ENCODE data around the gene CAPN15.
"Not testable (repeated sequence)": the region's sequence is repeated elsewhere in the genome, so short reads cannot be mapped to it uniquely, and the experiment has no call there.

Gene CAPN15

DNA sequence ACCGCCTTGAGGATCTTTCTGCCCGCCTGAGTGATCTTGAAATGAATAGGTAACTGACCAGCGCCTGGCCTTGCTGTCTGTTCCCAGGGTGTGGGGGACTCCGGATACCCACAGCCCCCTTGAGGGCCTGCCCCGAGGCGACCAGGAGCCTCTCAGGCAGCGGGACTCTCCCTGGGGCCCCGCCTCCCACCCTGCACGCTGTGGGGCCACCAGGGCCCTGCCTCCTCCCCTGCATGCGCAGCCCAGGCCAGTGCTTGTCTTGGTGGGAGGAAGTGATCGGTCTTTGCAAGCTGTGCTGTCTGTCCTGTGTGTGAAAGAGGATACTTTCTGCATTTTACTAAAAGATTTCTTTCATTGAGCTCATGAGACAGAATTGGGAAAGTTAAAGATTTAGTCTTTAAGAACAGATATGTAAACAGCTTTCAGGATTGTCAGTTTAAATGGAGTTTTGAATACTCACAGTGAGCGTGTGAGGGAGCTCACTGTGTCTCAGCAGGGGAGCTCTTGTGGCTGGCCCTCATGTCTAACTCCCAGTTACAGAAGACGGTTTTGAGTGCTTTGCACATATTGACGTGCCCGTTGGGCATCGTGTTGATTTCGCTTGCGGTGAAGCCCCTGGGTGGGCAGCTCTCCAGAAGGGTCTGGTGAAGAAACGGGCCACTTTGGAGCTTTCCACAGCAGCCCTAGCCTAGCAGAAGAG, 36.1 kb upstream of the CAPN15 start:
- no peak for DNase-seq (ENCODE audit: low read depth)
- TF ChIP-seq, protein P1, sequence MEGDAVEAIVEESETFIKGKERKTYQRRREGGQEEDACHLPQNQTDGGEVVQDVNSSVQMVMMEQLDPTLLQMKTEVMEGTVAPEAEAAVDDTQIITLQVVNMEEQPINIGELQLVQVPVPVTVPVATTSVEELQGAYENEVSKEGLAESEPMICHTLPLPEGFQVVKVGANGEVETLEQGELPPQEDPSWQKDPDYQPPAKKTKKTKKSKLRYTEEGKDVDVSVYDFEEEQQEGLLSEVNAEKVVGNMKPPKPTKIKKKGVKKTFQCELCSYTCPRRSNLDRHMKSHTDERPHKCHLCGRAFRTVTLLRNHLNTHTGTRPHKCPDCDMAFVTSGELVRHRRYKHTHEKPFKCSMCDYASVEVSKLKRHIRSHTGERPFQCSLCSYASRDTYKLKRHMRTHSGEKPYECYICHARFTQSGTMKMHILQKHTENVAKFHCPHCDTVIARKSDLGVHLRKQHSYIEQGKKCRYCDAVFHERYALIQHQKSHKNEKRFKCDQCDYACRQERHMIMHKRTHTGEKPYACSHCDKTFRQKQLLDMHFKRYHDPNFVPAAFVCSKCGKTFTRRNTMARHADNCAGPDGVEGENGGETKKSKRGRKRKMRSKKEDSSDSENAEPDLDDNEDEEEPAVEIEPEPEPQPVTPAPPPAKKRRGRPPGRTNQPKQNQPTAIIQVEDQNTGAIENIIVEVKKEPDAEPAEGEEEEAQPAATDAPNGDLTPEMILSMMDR (IDR thresholded peaks at IDR 0.05; ENCODE audit: low read depth, low read length, missing control alignments), result no peak
- no peak overlapping the region for H3K4me3 ChIP-seq (ENCODE audit: low read depth, low read length)
- in situ Hi-C loops (cut with HindIII; ENCODE audit: low sequenced_read_pairs), result no loop called here

DNA sequence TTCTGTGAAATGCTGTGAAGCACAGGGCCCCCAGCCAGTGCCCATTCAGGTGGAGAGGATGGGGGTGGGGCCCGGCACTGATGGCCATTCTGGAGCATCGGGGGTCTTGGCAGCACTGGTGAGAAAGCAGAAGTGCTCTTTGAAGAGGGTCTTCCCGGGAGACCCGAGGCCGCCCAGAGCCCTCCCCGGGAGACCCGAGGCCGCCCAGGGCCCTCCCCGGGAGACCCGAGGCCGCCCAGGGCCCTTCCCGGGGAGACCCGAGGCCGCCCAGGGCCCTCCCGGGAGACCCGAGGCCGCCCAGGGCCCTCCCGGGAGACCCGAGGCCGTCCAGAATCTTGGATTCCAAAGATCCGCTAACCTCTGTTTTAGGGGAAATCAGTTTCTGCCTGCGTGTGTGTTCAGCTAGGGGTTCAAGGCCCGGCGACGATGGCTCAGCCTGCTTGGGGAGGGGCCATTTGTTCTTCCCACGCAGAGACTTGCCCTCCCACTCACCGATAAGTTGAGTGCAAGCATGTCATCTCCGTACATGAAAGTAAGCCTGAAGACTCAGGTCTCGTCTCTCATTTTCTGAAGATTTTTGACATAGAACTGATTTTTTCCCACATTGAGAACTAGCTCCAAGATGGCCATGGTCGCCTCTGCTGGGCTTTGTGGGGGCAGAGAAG, 35.2 kb upstream of the CAPN15 start:
- no peak for DNase-seq (ENCODE audit: low read depth)
- TF ChIP-seq, protein P1 (IDR thresholded peaks at IDR 0.05; ENCODE audit: low read depth, low read length, missing control alignments), result no peak
- in situ Hi-C loops (cut with HindIII; ENCODE audit: low sequenced_read_pairs), result no loop called here

DNA sequence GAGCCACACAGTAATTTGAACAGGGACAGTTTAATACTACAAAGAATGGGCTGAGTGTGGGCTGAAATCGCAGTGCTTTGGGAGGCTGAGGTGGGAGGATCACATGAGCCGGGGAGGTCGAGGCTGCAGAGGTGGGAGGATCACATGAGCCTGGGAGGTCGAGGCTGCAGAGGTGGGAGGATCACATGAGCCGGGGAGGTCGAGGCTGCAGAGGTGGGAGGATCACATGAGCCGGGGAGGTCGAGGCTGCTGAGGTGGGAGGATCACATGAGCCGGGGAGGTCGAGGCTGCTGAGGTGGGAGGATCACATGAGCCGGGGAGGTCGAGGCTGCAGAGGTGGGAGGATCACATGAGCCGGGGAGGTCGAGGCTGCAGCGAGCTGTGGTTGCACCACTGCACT, 32.8 kb upstream of the CAPN15 start:
- DNase-seq (ENCODE audit: low read depth); in situ Hi-C loops (cut with HindIII; ENCODE audit: low sequenced_read_pairs); H3K4me3 ChIP-seq (ENCODE audit: low read depth, low read length): not testable (repeated sequence)

More for the DNA sequence above, 35.2 kb upstream of the CAPN15 start:
- H3K4me3 ChIP-seq (ENCODE audit: low read depth, low read length), result no peak overlapping the region

DNA sequence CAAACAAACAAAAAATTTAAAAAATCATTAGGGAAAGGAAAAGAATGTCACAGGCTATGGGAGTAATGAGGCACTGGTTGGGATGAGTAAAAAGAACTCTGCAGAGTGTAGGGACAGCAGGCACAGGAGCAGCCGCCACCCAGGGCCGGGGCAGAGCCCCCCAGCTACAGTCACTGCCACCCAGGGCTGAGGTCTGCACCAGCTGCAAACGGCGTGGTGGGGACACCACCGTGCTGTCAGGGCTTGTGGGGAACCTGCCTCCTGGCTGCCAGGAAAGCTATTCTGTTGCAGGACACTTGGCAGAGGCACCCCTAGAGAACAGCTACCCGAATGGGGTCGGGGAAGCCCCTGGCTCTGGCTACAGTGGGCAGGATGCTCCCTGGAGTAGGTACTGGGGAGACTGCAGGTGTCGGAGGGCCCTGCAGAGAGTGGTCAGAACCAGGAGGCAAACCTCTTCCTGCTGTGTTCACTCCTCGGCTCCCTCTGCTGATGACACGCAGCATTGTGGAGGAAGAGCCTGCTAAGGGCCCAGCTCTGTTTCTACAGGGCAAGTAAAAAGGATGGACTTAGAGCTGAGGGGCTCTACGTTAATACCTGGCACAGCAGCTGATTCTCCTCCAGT, 32.3 kb upstream of the CAPN15 start:
- DNase-seq (ENCODE audit: low read depth), result no peak
- TF ChIP-seq, protein P1 (IDR thresholded peaks at IDR 0.05; ENCODE audit: low read depth, low read length, missing control alignments), result peak; percentile 54
- H3K4me3 ChIP-seq (ENCODE audit: low read depth, low read length), result no peak overlapping the region
- in situ Hi-C loops (cut with HindIII; ENCODE audit: low sequenced_read_pairs), result no loop called here

DNA sequence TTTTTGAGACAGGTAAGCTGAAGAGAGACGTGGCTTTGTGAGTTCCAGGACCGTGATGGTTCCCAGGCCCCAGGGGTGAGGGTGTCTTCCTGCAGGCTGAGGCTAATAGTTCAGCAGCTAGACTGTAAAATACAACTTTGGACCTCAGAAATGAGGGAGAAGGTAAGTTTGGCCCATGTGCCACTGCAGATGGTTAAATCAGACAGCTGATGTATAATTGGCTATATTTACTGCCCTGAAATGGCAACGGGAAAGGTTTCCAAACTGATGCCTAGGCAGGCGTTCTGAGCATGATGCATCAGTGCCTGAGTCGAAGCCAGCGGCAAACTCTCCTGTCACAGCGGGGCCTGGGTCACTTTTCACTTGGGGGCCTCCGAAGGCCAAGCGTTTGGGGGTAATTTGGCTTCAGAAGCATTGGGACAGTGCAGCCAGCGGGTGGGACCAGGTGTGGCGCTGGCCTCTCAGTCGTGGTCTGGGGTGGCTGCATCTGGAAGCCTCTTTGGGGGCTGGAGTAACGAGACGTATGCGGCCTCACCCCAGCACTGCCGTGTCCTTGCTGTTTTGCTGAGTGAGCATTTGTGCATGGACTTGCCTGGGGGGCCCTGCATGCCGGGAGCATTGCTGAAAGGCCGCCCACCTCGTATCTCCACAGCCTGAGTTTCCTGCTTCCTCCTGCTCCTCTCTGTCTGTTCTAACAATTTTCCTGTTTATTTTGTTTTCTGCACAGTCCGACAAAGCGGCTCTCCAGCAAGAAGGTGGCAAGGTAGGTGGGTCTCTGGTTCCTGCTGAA, 31.2 kb upstream of the CAPN15 start:
- no peak overlapping the region for H3K4me3 ChIP-seq (ENCODE audit: low read depth, low read length)
- in situ Hi-C loops (cut with HindIII; ENCODE audit: low sequenced_read_pairs), result no loop called here
- no peak for DNase-seq (ENCODE audit: low read depth)
- TF ChIP-seq, protein P1 (IDR thresholded peaks at IDR 0.05; ENCODE audit: low read depth, low read length, missing control alignments), result no peak

DNA sequence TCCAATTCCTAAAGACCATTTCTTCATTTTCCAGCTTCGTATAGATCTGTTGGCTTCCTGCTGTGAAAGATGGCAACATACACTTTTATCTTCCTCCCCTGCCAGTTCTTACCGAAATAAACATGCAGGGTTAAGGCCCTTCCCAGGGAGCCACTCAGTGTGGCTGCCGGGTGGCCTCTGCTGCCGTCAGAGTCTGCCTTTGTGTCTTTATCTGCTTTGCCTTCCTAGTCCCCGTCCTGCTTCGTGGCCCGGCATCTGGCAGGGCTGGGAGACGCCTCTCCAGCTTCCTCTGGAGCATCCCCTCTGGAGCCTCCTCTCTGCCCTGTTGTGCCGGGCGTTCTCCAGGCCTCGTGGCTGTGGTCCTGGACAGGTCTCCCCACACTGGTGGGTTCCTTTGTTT, 30.3 kb upstream of the CAPN15 start:
- no peak overlapping the region for H3K4me3 ChIP-seq (ENCODE audit: low read depth, low read length)
- DNase-seq (ENCODE audit: low read depth), result no peak
- TF ChIP-seq, protein P1 (IDR thresholded peaks at IDR 0.05; ENCODE audit: low read depth, low read length, missing control alignments), result no peak
- in situ Hi-C loops (cut with HindIII; ENCODE audit: low sequenced_read_pairs), result no loop called here
